ENCODE measurements around the gene FAM174C.
"Not testable (repeated sequence)": the region's sequence is repeated elsewhere in the genome, so short reads cannot be mapped to it uniquely, and the experiment has no call there.

FAM174C gene

DNA sequence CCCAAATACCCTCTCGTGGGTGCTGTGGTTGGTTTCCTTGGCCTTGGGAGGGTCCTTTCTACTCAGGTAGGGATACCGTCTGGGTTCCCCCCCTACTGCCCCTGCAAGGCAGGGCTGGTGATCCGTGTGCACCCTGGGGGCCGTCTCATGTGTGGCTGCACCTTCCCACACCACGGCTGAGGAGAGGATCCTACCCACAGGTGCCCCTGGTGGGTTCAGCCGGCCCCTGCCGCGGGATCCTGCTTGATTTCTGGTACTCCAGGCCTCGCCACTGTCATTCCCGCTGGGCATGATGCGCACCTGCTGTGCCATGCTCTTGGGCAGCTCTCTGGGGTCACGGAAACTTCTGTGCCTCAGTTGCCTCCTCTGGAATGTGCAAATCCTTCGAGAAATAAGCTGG, 41.1 kb downstream of the FAM174C start:
- H3K4me3 ChIP-seq (ENCODE audit: low read length): no peak overlapping the region
- TF ChIP-seq ZNF274 (IDR thresholded peaks at IDR 0.05; ENCODE audit: low read depth, low read length): no peak

DNA sequence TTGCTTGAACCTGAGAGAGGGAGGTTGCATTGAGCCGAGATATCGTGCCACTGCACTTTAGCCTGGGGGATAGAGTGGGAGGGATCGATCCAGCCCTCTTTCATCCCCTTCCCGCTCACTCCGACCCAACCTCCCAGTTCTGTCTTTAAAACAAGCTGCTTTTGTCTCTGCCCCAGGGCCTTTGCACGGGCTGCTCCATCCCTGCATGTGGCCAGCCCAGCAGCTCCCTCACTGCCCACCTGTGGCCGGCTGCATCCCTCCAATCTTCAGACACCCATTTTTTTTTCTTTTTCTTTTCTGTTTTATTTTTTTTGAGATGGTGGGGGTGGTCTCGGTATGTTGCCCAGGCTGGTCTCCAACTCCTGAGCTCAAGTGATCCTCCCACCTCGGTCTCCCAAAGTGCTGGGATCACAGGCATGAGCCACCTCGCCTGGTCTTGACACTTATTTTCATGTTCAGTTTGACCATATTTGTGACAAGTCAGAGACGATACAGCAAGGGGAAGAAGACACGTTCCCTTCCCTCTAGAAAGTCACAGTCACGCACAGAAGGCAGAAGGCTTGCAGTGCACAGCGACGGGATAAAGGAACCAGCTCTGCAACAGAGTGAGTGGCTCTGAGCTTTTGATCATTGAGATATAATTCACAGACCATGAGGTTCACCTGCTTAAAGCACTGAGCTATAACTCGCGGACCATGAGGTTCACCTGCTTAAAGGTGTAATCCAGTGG, 42.1 kb downstream of the FAM174C start:
- no peak for TF ChIP-seq ZNF274 (IDR thresholded peaks at IDR 0.05; ENCODE audit: low read depth, low read length)
- no peak overlapping the region for H3K4me3 ChIP-seq (ENCODE audit: low read length)

DNA sequence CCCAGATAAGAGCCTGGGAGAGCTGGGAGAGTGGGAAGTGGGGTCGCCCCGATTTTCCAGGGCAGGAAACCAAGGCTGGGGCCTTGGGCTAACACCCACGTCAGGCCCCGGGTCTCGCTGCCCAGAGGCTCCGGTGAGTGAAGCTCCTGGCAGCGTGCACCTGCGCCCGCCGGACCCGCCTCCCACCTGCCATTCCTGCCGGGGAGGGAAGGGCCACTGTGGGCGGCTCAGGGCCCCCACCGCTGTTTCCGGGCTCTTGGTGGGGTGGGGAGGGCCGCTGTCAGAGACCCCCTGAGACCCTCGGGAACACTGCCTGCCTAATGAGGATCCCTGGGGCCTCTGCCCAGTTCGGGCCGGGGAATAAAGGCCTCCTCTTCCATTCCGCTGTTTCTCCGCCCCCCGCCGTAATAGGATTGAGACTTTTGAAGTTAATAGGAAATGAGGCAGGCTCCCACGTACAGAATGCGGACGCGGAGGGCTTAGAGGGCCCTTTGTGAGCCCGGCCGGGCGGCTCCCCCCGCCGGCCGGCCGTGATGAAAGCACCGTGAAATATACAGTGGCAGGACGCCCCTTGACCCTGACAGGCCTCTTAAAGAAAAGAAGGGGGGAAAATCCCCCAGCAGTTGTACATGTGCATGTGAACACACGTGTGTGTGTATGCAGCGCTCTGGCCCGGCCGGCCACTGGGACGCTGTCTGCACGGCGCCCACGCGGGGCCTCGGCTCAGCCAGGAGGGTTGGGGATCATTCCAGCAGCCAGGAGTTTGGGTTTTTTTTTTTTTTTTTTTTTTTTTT, 43.5 kb downstream of the FAM174C start:
- no peak for TF ChIP-seq ZNF274 (IDR thresholded peaks at IDR 0.05; ENCODE audit: low read depth, low read length)
- no peak overlapping the region for H3K4me3 ChIP-seq (ENCODE audit: low read length)

DNA sequence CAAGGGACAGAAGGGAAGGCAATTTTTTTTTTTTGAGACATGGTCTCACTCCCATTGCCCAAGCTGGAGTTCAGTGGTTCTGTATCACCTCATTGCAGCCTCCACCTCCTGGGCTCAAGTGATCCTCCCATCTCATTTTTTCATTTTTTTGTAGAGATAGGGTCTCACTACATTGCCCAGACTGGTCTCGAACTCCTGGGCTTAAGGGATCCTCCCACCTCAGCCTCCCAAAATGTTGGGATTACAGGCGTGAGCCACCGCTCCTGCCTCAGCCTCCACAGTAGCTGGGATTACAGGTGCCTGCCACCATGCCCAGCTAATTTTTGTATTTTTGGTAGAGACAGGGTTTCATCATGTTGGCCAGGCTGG, 44.9 kb downstream of the FAM174C start:
- H3K4me3 ChIP-seq (ENCODE audit: low read length): not testable (repeated sequence)

DNA sequence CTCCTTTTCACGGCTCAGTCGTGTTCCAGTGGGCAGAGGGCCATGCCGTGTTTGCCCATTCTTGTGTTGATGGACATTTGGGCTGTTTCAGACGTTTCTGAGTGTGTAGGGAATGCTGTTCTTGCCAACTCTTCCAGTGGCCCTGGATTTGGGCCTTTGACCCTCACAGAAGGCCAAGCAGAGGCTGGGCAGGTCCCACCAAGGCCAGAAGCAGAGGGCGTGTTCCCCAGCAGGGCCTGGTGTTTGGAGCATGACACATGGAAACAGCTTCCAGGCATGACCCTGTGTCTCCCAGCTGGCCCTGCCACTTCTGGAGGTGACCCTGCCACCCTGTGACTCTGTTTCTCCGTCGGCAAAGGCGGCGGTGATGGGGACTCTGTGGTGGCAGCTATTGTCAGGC, 46.2 kb downstream of the FAM174C start:
- H3K4me3 ChIP-seq (ENCODE audit: low read length): no peak overlapping the region
- TF ChIP-seq ZNF274 (IDR thresholded peaks at IDR 0.05; ENCODE audit: low read depth, low read length): no peak

DNA sequence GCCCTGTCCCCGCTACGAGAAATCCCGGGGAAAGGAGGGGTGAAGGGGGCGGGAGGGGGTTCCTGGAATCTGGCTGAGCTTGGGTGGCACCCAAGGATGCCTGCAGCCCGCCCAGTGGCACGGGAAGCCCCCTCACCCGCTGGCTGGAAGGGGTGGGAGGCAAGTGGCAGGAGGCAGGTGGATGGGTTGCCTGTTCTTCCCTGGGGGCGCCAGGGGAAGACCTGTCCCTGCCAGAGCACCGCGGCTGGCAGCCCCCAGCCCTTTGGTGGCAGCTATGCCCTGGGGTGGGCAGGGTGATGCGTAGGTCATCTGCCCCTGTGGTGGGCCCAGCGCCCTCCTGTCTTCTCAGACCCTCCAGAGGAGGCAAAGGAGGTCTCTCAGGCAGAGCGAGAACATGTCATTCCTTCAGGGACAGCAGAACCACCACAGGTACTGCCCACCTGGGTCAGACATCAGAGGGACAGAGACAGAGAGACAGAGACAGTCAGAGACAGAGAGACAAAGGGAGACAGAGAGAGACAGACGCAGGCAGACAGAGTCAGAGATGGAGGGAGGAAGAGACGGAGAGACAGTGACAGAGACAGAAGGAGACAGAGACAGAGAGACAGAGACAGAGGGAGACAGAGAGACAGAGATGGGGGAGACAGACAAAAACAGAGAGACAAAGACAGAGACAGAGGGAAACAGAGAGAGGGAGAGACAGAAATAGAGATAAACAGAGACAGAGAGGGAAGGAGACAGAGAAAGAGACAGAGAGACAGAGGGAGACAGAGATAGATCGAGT, 47.1 kb downstream of the FAM174C start:
- H3K4me3 ChIP-seq (ENCODE audit: low read length): no peak overlapping the region
- TF ChIP-seq ZNF274 (IDR thresholded peaks at IDR 0.05; ENCODE audit: low read depth, low read length): no peak

DNA sequence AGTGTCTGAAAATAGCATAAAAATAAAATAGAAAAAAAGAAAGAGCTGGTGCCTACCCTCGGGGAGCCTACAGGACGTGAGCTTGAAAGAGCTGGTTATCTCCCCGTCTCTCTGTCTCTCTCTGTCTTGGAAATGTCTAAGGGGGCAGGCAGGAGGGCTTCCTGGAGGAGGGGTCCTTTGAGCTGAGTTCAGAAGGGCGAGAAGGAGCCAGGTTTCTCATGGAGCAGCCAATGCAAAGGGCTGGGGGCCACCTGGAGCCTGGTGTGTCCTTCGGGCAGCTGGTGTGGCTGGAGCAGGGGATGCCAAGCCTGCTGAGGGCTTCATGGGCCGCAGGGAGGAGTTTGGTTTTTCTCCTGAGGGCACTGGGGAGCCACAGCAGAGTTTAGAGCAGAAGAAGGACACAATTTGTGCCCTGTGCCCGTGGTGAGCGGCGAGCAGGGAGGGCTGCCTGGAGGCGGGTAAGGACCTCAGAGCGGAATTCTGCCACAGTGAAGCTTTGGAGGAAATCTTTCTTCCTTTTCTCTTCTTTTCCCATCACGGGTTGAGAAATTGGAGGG, 49.0 kb downstream of the FAM174C start:
- no peak for TF ChIP-seq ZNF274 (IDR thresholded peaks at IDR 0.05; ENCODE audit: low read depth, low read length)
- no peak overlapping the region for H3K4me3 ChIP-seq (ENCODE audit: low read length)

DNA sequence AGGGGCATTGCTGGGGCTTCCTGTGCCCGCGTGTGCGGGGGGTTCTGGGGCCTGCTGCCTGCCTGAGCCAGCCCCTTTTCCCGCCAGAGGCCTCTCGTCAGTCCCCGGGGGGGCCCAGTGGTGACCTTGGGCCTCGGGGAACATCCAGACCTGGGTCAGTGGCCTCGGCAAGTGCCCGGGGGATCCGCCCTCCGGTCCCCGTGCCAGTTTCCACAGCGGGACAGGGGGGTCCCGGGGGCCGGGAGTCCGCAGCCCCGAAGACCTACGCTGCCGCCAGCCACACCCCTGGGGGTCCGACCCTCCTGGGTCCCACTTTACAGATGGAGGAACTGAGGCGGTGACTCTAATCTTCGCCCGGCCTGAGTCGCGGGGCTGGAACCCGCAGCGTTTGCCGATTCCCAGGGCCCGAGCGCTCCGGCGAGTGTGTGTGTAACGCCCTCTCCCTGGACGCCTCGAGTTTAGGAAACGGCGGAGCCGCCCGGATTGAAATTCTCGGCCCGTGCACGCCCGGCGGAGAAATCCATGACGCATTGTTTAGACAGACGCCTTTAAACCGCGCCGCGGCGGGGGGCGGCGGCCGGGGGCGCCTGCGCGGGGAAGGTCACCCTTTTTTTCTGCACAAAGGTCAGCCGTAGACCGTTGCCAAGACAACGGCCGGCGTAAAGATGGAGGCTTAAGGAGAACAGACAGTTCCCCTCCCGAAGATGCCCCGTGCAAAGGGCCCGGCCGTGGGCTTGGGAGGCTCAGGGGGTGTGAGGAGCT, 49.7 kb downstream of the FAM174C start:
- no peak overlapping the region for H3K4me3 ChIP-seq (ENCODE audit: low read length)
- TF ChIP-seq ZNF274 (IDR thresholded peaks at IDR 0.05; ENCODE audit: low read depth, low read length): no peak

DNA sequence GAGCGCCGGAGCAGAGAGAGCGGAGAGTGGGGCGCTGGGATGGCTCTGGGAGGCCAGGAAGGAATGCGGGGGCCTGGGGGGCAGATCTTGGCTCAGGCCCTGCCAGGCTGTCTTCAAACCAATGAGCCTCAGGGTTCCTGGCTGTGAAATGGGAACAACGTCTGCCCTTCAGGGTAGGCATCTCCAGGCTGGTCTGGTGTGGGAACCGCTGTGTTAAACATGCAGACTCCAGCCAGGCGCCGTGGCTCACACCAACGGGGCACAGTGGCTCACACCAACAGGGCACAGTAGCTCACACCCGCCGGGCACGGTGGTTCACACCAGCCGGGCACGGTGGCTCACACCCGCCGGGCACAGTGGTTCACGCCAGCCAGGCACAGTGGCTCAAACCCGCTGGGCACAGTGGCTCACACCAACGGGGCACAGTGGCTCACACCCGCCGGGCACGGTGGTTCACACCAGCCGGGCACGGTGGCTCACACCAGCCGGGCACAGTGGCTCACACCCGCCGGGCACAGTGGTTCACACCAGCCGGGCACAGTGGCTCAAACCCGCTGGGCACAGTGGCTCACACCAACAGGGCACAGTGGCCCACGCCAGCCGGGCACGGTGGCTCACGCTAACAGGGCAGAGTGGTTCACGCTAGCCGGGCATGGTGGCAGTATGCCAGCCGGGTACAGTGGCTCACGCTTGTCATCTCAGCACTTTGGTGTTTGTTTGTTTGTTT, 50.4 kb downstream of the FAM174C start:
- no peak for TF ChIP-seq ZNF274 (IDR thresholded peaks at IDR 0.05; ENCODE audit: low read depth, low read length)
- H3K4me3 ChIP-seq (ENCODE audit: low read length): no peak overlapping the region

DNA sequence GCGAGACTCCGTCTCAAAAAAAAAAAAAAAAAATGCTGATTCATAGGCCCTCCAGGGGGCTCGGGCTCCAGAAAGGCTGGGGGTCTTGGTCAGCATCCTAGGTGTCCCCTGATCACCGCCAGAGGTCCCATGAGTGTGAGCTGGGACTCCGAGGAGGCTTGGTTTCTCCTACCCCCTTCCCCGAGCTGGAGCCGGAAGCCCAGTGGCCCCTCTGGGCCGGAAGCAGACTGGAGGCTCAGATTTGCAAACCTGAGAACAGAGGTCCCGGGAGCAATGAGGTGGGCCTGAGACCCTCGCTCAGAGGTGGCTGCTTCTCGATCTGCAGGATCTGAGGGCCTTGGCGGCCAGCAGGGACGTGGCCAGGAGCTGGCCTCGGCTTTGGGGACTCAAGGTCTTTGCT, 51.8 kb downstream of the FAM174C start:
- no peak for TF ChIP-seq ZNF274 (IDR thresholded peaks at IDR 0.05; ENCODE audit: low read depth, low read length)
- H3K4me3 ChIP-seq (ENCODE audit: low read length): no peak overlapping the region

Measured in GM08714 (cell line).